Neural crest cell (in vitro differentiated cells): ENCODE results near the gene CCAR1. TPM values are rescaled to one million over a fixed set of nuclear protein-coding genes. Genes with fewer than 3 reads are reported as not detected.

Experiments
- DNase-seq: peaks from one replicate; pipeline ENCODE4 v3.0.0; 2021; ENCODE audit warnings: low read depth, mixed read lengths, low spot score
- H3K27ac Mint-ChIP-seq: one replicate; pipeline ENCODE4 v1.8.0; 2021; ENCODE audit warnings: mild to moderate bottlenecking, mixed read lengths; ENCODE audit not compliant: unreplicated experiment
- H3K27me3 Mint-ChIP-seq: 2 replicates; pipeline ENCODE4 v1.8.0; 2021; ENCODE audit warnings: low read depth, mild to moderate bottlenecking, mixed read lengths
- H3K36me3 Mint-ChIP-seq: 2 replicates; pipeline ENCODE4 v1.8.0; 2021; ENCODE audit warnings: low read depth, mild to moderate bottlenecking, mixed read lengths
- H3K4me1 Mint-ChIP-seq: 2 replicates; pipeline ENCODE4 v1.8.0; 2021; ENCODE audit warnings: mixed read lengths
- H3K4me3 Mint-ChIP-seq: one replicate; pipeline ENCODE4 v1.8.0; 2021; ENCODE audit warnings: mild to moderate bottlenecking, mixed read lengths
- H3K9me3 Mint-ChIP-seq: 2 replicates; pipeline ENCODE4 v1.8.0; 2021; ENCODE audit warnings: mixed read lengths
- long read RNA-seq: library from polyadenylated mRNA; unstranded; transcript quantifications from one replicate; pipeline ENCODE4 v2.0.0, GENCODE V29; 2020
- total RNA-seq: library from RNA; stranded (reverse); gene quantifications from 2 replicates; pipeline ENCODE4 v1.2.1, GENCODE V29; 2021
- TF ChIP-seq, protein P1 (sequence below): fragments of 200-600 bp; sonication (generic); conservative IDR thresholded peaks from 2 replicates; pipeline ENCODE4 v1.5.0; 2021; ENCODE audit warnings: antibody characterized with exemption, mild to moderate bottlenecking

Gene CCAR1, protein sequence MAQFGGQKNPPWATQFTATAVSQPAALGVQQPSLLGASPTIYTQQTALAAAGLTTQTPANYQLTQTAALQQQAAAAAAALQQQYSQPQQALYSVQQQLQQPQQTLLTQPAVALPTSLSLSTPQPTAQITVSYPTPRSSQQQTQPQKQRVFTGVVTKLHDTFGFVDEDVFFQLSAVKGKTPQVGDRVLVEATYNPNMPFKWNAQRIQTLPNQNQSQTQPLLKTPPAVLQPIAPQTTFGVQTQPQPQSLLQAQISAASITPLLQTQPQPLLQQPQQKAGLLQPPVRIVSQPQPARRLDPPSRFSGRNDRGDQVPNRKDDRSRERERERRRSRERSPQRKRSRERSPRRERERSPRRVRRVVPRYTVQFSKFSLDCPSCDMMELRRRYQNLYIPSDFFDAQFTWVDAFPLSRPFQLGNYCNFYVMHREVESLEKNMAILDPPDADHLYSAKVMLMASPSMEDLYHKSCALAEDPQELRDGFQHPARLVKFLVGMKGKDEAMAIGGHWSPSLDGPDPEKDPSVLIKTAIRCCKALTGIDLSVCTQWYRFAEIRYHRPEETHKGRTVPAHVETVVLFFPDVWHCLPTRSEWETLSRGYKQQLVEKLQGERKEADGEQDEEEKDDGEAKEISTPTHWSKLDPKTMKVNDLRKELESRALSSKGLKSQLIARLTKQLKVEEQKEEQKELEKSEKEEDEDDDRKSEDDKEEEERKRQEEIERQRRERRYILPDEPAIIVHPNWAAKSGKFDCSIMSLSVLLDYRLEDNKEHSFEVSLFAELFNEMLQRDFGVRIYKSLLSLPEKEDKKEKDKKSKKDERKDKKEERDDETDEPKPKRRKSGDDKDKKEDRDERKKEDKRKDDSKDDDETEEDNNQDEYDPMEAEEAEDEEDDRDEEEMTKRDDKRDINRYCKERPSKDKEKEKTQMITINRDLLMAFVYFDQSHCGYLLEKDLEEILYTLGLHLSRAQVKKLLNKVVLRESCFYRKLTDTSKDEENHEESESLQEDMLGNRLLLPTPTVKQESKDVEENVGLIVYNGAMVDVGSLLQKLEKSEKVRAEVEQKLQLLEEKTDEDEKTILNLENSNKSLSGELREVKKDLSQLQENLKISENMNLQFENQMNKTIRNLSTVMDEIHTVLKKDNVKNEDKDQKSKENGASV
- total RNA-seq: 131 and 132 TPM in 2 replicates
- long read RNA-seq, partial matches to known transcripts: 182 of 230 reads
- long read RNA-seq, other reads (novel, unspliced or antisense): 47 of 230 reads

GRCh38 chr10:68720793-68721672 lies at the start of gene CCAR1:
Gene CCAR1, plus strand, starts transcription at chr10:68721239. Its CDS starts 1,266 bp downstream, at chr10:68722505.
- TF ChIP-seq, protein P1, sequence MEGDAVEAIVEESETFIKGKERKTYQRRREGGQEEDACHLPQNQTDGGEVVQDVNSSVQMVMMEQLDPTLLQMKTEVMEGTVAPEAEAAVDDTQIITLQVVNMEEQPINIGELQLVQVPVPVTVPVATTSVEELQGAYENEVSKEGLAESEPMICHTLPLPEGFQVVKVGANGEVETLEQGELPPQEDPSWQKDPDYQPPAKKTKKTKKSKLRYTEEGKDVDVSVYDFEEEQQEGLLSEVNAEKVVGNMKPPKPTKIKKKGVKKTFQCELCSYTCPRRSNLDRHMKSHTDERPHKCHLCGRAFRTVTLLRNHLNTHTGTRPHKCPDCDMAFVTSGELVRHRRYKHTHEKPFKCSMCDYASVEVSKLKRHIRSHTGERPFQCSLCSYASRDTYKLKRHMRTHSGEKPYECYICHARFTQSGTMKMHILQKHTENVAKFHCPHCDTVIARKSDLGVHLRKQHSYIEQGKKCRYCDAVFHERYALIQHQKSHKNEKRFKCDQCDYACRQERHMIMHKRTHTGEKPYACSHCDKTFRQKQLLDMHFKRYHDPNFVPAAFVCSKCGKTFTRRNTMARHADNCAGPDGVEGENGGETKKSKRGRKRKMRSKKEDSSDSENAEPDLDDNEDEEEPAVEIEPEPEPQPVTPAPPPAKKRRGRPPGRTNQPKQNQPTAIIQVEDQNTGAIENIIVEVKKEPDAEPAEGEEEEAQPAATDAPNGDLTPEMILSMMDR: no peak
- H3K4me1 Mint-ChIP-seq: peaks cover 16% of the 10 kb centered on the region
- peaks cover 4% of the 10 kb centered on the region for H3K27me3 Mint-ChIP-seq
- peaks cover 12% of the 10 kb centered on the region for H3K36me3 Mint-ChIP-seq
- H3K4me3 Mint-ChIP-seq: peak within 1 kb of the TSS; percentile 99
- H3K9me3 Mint-ChIP-seq: peaks cover 2% of the 10 kb centered on the region
- DNase-seq: peak; percentile 97
- H3K27ac Mint-ChIP-seq: peak within 1 kb of the TSS; percentile 100

- DNase-seq: no peak
- Mint-ChIP-seq H3K4me3 (no peak overlapping the region), H3K27me3 (no peaks in the 10 kb centered on the region), H3K9me3 (peaks cover 2% of the 10 kb centered on the region), H3K36me3 (peaks cover 24% of the 10 kb centered on the region), H3K27ac (no peak overlapping the region), H3K4me1 (no peaks in the 10 kb centered on the region)
- TF ChIP-seq, protein P1: no peak
These were observed 36.6 kb upstream of the CCAR1 start for GRCh38 chr10:68684413-68684812.

- Mint-ChIP-seq H3K4me3 (no peak overlapping the region), H3K27me3 (no peaks in the 10 kb centered on the region), H3K4me1 (no peaks in the 10 kb centered on the region), H3K36me3 (peaks cover 8% of the 10 kb centered on the region), H3K9me3 (no peaks in the 10 kb centered on the region), H3K27ac (no peak overlapping the region)
- DNase-seq: no peak
- TF ChIP-seq, protein P1: no peak
These were observed 25.0 kb upstream of the CCAR1 start for GRCh38 chr10:68696018-68696417.

GRCh38 chr10:68697106-68697505 lies 23.9 kb upstream of the CCAR1 start:
- H3K4me3 Mint-ChIP-seq: no peak overlapping the region
- no peaks in the 10 kb centered on the region for H3K27me3 Mint-ChIP-seq
- no peaks in the 10 kb centered on the region for H3K36me3 Mint-ChIP-seq
- TF ChIP-seq, protein P1: no peak
- H3K4me1 Mint-ChIP-seq: no peaks in the 10 kb centered on the region
- H3K27ac Mint-ChIP-seq: no peak overlapping the region
- no peak for DNase-seq
- no peaks in the 10 kb centered on the region for H3K9me3 Mint-ChIP-seq
